GM21528 (cell line): ENCODE measurements around the gene OR52B6.
A peak's percentile ranks its signal among the peaks of the same experiment; 100 is the strongest.
"Not testable (repeated sequence)": the region's sequence is repeated elsewhere in the genome, so short reads cannot be mapped to it uniquely, and the experiment has no call there.

Experiments used
- ATAC-seq: cut with Tn5 transposase; IDR thresholded peaks from one replicate; pipeline ENCODE4 v1.9.1; 2021; ENCODE audit warnings: mild to moderate bottlenecking, moderate library complexity; ENCODE audit not compliant: unreplicated experiment, low FRiP score

OR52B6 gene

DNA sequence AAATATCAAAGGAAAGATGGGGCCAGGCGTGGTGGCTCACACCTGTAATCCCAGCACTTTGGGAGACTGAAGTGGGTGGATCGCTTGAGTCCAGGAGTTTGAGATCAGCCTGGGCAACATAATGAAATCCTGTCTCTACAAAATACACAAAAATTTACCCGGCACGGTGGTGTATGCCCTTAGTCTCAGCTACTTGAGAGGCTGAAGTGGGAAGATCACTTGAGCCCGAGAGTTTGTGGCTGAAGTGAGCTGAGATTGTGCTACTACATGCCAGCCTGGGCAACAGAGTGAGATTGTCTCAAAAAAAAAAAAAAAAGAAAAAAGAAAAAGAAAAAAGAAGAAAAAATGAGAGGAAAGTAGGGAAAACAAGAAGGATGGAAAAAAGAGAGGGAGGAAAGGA is 11.9 kb downstream of the OR52B6 start:
- ATAC-seq: no peak

DNA sequence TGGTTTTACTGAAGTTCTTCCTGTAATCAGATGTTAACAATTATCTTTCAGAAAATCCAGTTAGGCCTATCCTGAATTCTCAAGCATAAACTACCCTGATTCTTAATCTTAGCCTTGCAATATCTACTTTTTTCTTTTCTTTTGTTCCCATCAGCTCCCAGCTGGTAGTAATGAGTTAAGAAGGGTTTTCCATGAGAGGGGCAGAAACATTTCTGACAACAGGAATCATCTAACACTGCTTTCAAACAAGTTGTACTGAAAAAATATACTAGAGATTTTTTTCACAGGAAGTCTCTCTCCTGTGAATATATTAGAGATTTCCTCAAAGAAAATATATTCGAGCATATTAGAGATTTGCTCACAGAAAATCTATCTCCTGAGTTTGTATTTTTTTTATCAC is 12.5 kb downstream of the OR52B6 start:
- no peak for ATAC-seq

DNA sequence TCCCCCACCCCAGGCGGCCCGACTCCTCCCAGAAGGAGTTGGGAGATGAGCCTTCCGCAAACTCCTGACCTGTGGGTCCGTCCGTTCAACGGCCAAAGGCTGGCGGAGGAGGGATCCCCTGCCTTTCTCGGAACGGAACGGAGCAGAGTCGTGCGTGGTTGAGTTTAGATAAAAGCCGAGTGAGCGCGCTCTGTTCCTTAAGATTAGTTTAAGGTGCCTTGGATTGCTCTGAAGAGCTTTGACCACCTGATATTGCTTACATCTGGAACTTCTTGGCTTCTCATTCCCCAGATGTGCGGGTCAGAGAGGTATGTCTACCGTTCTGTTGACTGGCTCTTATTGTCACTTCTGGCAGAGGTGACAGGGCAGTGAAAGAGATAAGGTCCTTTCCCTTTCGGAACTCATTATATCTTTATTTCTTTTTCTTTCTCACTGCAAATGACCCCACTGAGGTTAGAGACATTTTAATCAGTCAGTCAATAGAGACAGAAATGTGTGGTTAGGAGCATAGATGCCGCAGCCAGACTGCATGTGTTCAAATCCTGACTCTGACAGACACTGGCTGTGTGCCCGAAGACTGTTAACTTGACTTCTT is 16.0 kb downstream of the OR52B6 start, which contains the start of gene TRIM6:
Gene TRIM6, plus strand, starts transcription at position 31 of the 595 bp plus-strand sequence. Its CDS starts 261 bp downstream, at position 292.
- peak; percentile 53 for ATAC-seq

DNA sequence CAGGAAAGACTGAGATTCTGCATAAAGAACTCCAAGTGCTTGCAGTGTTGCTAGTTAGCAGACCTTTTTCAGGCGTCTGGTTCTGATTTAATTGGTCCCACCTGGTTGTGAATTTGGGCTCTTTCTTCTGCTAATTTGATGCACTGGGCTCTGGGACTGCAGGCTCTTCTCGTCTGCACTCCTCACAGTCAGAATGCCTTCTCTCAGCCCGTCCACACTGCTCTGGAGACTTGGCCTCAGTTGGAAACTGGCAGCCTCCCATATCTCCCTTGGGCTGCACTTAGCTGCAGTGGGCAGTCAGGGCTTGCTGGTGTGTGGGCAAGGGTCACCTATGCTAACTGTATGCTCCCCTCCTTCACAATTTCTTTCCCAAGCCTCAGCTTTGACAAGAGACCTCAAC is 17.3 kb downstream of the OR52B6 start:
- no peak for ATAC-seq

DNA sequence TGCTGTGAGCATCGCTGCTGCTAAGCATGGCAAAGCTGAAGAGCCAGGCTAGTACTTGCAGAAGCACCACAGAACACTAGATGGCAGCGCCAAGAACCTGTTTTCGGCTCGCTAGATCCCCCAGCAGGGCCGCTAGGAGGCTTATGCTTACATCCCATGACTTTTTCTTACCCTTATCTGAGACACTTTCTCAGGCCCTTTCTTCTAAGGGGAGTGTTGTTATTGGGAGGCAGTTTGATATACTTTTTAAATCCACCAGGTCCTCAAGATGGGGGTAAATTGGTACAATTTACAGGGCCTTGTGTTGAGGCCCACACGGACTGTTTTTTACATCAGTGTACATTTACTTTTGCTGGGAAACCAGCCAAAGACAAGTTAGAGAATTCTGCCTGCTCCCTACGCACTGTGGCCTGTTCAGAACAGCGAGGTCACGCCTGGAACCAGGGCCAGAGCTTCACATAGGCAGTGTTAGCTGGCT is 19.7 kb downstream of the OR52B6 start:
- ATAC-seq: peak; percentile 86

DNA sequence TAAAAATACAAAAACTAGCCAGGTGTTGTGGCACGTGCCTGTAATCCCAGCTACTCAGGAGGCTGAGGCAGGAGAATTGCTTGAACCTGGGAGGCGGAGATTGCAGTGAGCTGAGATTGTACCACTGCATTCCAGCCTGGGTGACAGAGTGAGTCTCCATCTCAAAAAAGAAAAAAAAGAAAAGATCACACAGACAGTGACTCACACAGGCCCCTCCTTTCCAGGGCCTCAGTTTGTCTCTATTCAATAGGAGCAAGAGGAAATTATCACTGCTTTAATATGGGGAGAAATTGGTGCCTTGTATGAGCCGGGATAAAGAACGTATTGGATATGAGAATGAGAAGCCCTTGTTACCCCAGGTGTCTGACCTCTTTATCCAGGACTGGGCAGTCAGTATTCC is 22.1 kb downstream of the OR52B6 start:
- ATAC-seq: not testable (repeated sequence)

DNA sequence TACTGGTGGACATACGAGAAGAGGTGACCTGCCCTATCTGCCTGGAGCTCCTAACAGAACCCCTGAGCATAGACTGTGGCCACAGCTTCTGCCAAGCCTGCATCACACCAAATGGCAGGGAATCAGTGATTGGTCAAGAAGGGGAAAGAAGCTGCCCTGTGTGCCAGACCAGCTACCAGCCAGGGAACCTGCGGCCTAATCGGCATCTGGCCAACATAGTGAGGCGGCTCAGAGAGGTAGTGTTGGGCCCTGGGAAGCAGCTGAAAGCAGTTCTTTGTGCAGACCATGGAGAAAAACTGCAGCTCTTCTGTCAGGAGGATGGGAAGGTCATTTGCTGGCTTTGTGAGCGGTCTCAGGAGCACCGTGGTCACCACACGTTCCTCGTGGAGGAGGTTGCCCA is 22.6 kb downstream of the OR52B6 start:
- ATAC-seq: no peak

DNA sequence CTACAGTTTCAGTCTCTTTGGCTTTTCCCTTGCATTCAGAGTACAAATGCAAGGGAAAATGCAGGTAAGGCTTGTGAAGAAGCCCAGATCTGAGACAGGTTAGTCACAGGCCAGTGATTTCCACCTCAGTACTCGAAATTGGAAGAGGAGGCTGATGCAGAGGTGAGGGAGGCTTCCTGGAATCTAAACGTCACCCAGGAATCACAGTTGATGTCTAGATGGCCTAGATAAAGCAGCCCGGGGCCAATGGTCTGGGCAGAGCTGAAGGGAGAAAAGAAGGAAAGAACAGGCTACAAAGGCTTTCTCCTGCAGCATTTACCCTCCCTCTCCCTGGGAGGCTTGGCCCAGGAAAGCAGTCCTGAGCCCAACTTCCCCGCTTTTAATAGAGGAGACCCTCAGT is 24.2 kb downstream of the OR52B6 start:
- ATAC-seq: no peak

DNA sequence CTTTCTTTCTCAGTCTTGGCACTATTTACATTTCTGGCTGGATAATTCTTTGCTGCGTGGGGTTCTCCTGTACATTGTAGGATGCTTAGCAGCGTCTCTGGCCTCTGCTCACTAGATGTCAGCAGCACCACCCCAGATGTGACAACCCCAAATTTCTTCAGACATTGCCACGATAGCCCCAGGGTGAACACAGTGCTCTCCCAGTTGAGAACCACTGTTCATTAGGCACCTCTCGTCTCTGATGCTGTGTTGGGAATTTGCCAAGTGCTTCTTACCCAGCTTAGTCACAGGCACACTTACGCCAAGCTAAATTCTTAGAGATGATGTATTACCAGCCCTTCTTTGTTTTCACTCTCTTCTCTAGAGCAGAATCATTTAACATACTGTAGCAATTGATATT is 25.2 kb downstream of the OR52B6 start:
- ATAC-seq: no peak

DNA sequence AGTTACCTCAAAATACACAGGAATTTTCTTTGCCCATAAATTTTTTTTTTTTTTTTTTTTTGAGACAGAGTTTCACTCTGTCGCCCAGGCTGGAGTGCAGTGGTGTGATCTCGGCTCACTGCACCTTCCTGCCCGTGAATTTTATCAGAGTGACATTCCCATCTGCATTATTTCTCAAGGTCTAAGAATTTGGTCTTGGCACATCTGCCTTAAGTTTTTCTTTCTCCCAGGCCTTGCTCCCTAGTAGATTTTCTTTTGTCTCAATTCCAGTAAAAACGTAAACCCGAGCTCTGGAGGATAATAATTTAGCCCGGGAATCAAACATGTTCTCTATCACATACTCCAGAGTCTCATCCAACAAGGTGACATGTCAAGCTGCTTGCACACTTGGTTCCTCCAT is 28.1 kb downstream of the OR52B6 start:
- no peak for ATAC-seq

DNA sequence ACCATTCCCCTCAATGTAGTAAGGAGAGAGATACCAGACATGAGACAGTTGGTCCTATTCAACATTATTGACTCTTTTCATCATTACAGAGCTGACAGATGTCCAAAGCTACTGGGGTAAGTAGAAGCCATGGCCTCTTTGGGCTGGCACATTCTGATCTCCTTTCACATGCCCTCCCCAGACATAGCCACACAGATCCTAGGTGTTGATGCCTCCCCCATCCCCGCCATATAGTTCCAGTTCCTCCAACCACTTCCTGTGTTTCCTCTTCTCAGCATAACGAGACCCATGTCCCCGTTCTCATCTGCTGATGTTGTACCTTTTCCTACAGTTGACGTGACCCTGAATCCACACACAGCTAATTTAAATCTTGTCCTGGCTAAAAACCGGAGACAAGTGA is 29.8 kb downstream of the OR52B6 start:
- no peak for ATAC-seq

DNA sequence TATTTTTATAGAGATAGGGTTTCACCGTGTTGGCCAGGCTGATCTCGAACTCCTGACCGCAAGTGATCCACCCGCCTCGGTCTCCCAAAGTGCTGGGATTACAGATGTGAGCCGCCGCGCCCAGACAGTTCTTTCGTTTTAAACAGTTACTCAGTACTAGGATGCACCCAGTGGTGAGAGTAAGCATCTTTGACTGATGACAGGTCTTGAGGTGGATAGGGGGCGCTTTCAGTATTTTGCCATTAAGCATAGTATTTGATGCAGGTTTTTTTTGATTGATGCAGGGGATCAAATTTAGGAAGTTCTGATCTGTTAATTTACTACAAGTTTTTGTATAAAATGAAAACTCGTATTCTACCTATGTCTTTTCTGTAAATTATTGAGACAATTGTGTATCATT is 30.9 kb downstream of the OR52B6 start:
- ATAC-seq: no peak

DNA sequence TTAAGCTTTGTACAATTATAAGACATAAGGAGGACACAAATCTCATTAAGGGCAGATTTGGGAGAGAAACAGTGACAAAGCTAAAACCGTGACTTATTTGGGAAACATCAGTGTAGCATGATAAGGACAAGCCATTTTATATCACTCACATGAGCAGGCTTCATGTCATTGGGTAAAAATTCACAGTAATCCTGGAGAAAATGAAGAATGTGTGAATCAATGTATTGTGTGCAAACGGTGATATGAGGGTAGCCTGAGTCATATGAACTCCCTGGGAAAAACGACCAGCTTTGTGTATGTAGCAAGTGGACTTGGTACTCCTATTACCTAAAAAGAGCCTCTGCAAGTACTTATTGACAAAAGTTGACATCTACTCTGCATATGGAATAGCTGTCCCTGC is 38.1 kb downstream of the OR52B6 start:
- ATAC-seq: no peak

DNA sequence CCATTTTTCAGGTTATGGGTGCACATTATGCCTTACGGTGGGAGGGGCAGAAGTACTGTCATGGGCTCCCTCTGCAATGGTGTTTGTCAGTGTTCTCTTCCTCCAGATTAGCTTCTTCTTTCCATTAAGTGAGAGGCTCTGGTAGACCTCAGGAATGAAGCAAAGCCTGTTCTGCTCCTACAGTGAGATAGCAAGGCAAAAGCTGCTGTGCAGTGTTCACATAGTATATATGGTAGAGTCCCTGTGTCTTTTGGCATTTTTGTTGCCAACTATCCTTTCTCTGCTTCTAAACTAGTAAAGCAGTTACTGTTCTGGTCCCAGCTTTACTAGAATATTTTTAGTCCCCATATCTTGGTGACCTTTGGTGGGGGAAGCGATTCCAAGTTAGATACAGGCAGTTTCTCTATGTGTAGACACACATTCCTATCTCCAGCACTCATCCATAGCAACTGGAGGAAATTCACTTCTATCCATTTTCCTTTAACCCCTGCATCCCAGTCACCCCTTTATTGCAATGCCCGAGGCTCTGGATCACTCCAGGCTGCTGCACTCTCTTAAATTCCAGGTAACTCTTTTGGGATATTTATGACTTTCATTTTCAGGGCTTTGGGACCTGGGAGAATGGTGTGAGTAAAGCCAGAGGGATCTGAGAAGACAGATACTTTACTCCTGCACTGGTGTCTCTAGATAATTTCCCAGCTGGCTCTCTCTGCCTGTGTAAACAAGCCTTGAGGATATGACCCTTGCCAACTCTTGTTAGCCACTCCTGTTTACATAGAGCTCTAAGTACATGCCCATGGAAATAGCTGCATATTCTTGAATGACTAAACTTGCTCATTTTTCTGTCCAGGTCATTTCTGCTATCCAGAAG is 40.2 kb downstream of the OR52B6 start:
- ATAC-seq: no peak

DNA sequence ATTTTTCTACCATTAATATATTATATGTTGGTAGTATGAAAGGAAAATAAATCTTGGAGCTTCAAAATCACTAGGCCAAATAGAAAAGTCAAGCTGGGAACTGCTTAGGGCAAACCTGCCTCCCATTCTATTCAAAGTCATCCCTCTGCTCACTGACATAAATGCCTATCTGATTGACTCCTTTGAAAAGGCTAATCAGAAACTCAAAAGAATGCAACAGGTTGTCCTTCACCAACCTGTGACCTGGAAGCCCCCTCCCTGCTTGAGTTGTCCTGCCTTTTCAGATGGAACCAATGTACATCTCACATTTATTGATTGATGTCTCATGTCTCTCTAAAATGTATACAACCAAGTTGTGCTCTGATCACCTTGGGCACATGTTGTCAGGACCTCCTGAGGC is 40.9 kb downstream of the OR52B6 start:
- ATAC-seq: no peak

DNA sequence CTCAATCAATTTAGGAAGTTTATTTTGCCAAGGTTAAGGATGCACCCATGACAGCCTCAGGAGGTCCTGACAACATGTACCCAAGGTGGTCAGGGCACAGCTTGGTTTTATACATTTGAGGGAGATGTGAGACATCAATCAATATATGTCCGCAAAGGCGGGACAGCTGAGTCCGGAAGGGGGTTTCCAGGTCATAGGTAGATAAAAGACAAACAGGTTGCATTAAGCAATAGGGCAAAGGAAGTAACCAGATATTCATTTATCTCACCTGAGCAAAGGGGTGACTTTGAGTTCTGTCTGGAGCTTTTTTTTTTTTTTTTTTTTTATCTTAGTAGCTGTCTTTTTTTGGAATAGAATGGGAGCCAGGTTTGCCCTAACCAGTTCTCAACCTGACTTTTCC is 42.1 kb downstream of the OR52B6 start:
- no peak for ATAC-seq

DNA sequence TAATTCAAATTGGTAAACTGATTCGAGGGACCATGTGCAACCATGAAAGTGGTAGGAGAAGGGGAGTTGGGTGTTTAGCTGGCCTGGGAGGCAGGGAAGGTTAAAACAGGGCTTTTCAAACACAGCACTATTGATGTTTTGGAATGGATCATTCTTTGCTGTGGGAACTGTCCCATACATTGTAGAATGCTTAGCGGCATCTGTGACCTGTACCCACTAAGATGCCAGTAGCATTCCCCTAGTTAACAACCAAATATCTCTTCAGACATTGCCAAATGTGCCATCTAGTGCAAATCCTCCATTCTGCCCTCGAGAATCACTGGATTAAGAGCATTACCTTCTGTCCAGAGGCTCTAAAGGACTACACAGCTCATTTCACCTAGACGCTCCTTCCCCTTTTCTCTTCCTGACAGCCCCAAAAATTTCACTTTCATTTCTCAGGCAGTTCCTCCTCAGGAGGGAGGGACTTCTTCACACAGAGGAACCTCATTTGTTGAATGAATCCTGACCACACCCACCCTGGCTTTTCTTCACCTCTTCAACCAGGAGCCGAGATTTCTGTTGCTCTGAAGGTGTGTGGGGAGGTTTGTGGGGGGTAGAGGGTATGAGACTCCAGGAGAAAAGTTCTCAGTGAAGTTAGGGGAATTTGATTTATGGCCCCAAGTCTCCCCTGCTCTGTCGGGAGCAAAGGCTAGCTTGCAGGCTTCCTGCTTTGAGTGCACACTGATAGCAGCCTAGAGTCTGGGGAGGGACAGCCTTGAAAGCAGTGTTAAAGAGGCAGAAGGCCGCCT is 44.0 kb downstream of the OR52B6 start, which contains the start of gene TRIM34:
Gene TRIM34, plus strand, starts transcription at position 513 of the 791 bp plus-strand sequence. CDS start 7,331 bp downstream, outside the sequence.
- peak; percentile 98 for ATAC-seq

DNA sequence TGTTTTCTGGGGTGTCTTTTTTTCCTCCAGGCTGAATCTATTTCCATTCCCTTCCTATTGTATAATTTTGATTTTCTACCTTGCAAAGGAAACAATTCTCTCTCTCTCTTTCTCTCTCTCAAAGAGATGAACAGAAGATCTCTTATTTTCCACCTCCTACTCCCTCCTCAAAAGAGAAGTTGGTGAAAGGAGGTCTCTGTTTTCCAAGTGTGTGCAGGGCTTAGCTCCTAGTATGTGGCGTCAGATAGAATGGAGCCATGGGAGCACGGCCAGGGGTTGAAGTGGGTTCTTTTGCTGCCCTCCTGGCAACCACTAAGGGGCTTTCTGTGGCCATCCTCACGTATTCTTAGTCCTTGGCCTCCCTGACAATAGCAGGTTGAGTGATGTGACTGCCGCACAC is 44.6 kb downstream of the OR52B6 start:
- ATAC-seq: no peak

DNA sequence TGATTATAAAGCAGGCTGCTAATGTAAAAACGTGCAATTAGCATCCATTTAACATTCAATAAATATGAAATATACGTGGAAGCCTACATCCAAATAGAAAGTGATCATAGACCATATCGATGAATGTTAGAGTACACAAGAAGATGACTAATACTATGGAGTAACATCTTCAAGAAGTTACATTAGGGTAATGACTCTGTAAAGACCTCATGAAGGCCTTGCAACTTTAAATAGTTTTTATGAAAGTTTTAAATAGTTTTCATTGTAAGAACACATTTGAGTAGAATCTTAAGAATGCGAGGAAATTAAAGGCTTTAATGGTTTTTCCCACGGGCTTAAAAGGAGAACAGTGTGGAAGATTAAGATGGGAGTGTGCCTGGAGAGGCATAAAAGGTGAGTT is 45.5 kb downstream of the OR52B6 start:
- ATAC-seq: no peak

DNA sequence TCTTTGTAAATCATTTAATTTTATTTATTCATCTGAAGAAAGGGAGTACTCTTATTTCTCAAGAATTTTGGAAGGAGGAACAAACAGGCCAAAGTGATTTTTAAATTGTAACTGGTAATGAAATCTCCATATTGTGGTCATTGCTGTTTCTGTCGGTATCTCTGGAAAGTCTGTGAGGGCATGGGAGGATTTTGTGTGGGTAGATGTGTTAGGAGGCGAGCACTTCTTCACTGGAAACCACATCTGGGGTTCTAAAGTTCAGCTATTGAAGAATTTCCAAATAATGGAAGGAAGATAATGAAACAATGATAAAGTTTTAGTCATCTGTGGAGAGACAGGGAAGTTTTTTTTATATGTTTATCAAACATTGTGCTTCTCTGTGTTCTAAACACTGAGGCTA is 50.7 kb downstream of the OR52B6 start:
- ATAC-seq: peak; percentile 18
